GM23338 (cell line): Measurements from ENCODE around the gene ST6GALNAC4. TPM values are rescaled to one million over a fixed set of nuclear protein-coding genes. Genes with fewer than 3 reads are reported as not detected.

Experiments used
- ATAC-seq: fragments of 200-7000 bp; cut with Tn5 transposase; 3 replicates; pipeline ENCODE4 v1.9.1; 2020
- DNase-seq: peaks from one replicate; pipeline ENCODE4 v3.0.0-alpha.2; 2015; ENCODE audit warnings: low spot score
- H2AFZ ChIP-seq: fragments of 200-600 bp; sonication (generic); 2 replicates; pipeline ENCODE4 v1.8.0; 2016; ENCODE audit warnings: antibody characterized with exemption, mild to moderate bottlenecking, moderate library complexity
- H3F3A ChIP-seq: fragments of 200-600 bp; sonication (generic); replicated peaks from 2 replicates; pipeline ENCODE4 v1.8.0; 2017; ENCODE audit warnings: antibody characterized with exemption, mixed run types, low read depth
- H3K27ac ChIP-seq: fragments of 200-600 bp; sonication (generic); 2 replicates; pipeline ENCODE4 v1.6.1; 2016; ENCODE audit warnings: low read depth
- H3K27me3 ChIP-seq: fragments of 200-600 bp; sonication (generic); 2 replicates; pipeline ENCODE4 v1.8.0; 2016; ENCODE audit warnings: mild to moderate bottlenecking, mixed run types, moderate library complexity; ENCODE audit not compliant: insufficient read depth
- H3K36me3 ChIP-seq: fragments of 200-600 bp; sonication (generic); 2 replicates; pipeline ENCODE4 v1.8.0; 2016; ENCODE audit warnings: mild to moderate bottlenecking; ENCODE audit not compliant: insufficient read depth
- H3K4me1 ChIP-seq: fragments of 200-600 bp; sonication (generic); 2 replicates; pipeline ENCODE4 v1.8.0; 2016; ENCODE audit warnings: mild to moderate bottlenecking, moderate library complexity; ENCODE audit not compliant: insufficient read depth
- H3K4me2 ChIP-seq: fragments of 200-600 bp; sonication (generic); 2 replicates; pipeline ENCODE4 v1.7.1; 2017; ENCODE audit warnings: mixed run types
- H3K4me3 ChIP-seq: fragments of 200-600 bp; sonication (generic); 2 replicates; pipeline ENCODE4 v1.6.1; 2016; ENCODE audit warnings: mixed run types
- H3K79me2 ChIP-seq: fragments of 200-600 bp; sonication (generic); replicated peaks from 2 replicates; pipeline ENCODE4 v1.8.0; 2017; ENCODE audit warnings: mild to moderate bottlenecking; ENCODE audit not compliant: insufficient read depth
- H3K9me2 ChIP-seq: fragments of 200-600 bp; sonication (generic); 2 replicates; pipeline ENCODE4 v1.8.0; 2017; ENCODE audit not compliant: insufficient read depth
- H4K20me1 ChIP-seq: fragments of 200-600 bp; sonication (generic); replicated peaks from 2 replicates; pipeline ENCODE4 v1.8.0; 2017; ENCODE audit warnings: mild to moderate bottlenecking; ENCODE audit not compliant: insufficient read depth
- H3K27ac Mint-ChIP-seq: 2 replicates; pipeline ENCODE4 v1.8.0; 2020; ENCODE audit warnings: inconsistent platforms, mild to moderate bottlenecking, moderate library complexity, mixed read lengths
- H3K27me3 Mint-ChIP-seq: 3 replicates; pipeline ENCODE4 v1.8.0; 2022; ENCODE audit warnings: low read depth, mild to moderate bottlenecking, moderate library complexity, mixed read lengths, inconsistent platforms; ENCODE audit not compliant: insufficient read depth, poor library complexity
- H3K36me3 Mint-ChIP-seq: 3 replicates; pipeline ENCODE4 v1.8.0; 2021; ENCODE audit warnings: low read depth, mild to moderate bottlenecking, inconsistent platforms, moderate library complexity, mixed read lengths
- H3K4me1 Mint-ChIP-seq: 3 replicates; pipeline ENCODE4 v1.8.0; 2020; ENCODE audit warnings: mild to moderate bottlenecking, inconsistent platforms, mixed read lengths
- H3K4me3 Mint-ChIP-seq: 3 replicates; pipeline ENCODE4 v1.8.0; 2021; ENCODE audit warnings: moderate library complexity, mild to moderate bottlenecking, inconsistent platforms, mixed read lengths
- H3K9me3 Mint-ChIP-seq: 3 replicates; pipeline ENCODE4 v1.8.0; 2020; ENCODE audit warnings: moderate library complexity, mild to moderate bottlenecking, inconsistent platforms, mixed read lengths
- CTCF ChIP-seq, 2 experiments: fragments of 200-600 bp in 1 of 2; sonication (generic) in 1 of 2; conservative IDR thresholded peaks; 2 replicates each; pipeline versions ENCODE4 v1.5.1 to v1.6.1; 2016 to 2017; ENCODE audit warnings: antibody characterized with exemption in 2 of 2, low read depth in 2 of 2, mild to moderate bottlenecking in 2 of 2, moderate library complexity in 1 of 2
- JUNB ChIP-seq: IDR thresholded peaks from one replicate; pipeline ENCODE4 v1.6.1; 2016; ENCODE audit warnings: antibody characterized with exemption; ENCODE audit not compliant: unreplicated experiment
- POLR2AphosphoS5 ChIP-seq: IDR thresholded peaks from 2 replicates; pipeline ENCODE4 v1.6.1; 2016; ENCODE audit warnings: antibody characterized with exemption, low read depth
- ZNF462 ChIP-seq: fragments of 250-450 bp; sonication (Bioruptor Pico); IDR thresholded peaks from 2 replicates; pipeline ENCODE4 v1.5.0; 2020; ENCODE audit warnings: mild to moderate bottlenecking, moderate library complexity
- polyA plus RNA-seq: library from polyadenylated mRNA; unstranded; fragments of >200 nt; fragmentation: Nextera tagmentation; extraction: Ambion mirVana; gene quantifications from 2 replicates; pipeline ENCODE4 v1.2.1, GENCODE V29; 2016
- total RNA-seq: library from RNA; depleted of rRNA; stranded (reverse); fragments of >200 nt; shearing (Covaris generic); gene quantifications from 2 replicates; pipeline ENCODE4 v1.2.3, GENCODE V29; 2014
- TF ChIP-seq, protein P1 (sequence below): IDR thresholded peaks from 2 replicates; pipeline ENCODE4 v1.6.1; 2016; ENCODE audit warnings: antibody characterized with exemption

Gene ST6GALNAC4
- total and polyA plus RNA-seq, 2 experiments from 2014 or later, result 8.1 to 35.3 TPM

- no peak for TF ChIP-seq CTCF (conservative IDR thresholded peaks at IDR 0.05; ENCODE audit: low read depth in 2 of 2)
- no peak for TF ChIP-seq ZNF462 (CRISPR knock-in tag)
- TF ChIP-seq JUNB, result no peak
Observed at GRCh38 chr9:127908660-127908926, 8.2 kb downstream of the ST6GALNAC4 start (continued).

DNA sequence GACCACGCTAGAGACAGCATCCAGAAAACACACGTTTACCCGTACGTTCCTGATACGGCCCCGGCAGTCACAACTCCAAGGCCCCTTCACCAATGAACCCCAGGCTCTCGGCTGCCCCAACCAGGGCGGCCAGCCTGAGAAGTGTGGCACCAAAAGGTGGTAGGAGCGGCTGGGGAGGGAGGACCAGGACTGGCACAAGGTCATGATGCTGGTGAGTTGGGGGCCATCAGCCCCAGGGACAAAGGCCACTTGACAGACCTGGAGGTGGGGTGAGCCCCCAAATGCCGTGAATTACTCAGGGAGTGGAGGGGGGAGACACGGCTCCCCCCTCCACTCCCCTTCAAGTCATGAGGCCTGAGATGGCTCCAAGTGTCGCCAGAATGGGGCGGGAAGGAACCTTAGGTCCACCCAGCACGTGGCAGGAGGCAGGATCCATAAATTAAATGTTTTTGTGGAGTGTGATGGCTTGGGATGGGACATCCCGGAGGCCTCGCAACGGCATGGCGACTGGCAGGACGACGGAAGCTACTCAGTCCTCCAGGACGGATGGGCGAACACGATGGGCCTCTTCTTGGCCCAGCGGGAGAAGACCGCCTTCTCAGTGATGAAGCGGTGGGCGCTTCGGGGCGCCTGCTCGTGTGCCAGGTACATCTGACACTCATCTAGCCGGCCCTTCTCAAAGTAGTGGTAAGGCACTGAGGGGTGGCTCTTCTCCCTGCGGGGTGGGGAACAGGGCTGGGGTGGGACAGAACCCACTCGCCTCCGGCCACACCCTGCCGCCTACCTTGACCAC, 8.8 kb downstream of the ST6GALNAC4 start:
- Mint-ChIP-seq H3K4me1 (peaks cover 17% of the 10 kb centered on the region), H3K9me3 (no peaks in the 10 kb centered on the region; the same call in 2 of the 3 replicates), H3K27me3 (peaks cover 13% of the 10 kb centered on the region), H3K36me3 (peaks cover 18% of the 10 kb centered on the region; the same call in 2 of the 3 replicates), H3K4me3 (no peak overlapping the region), H3K27ac (no peak overlapping the region)
- no peak overlapping the region for H3K4me3 ChIP-seq
- H3K9me2 ChIP-seq, result no peaks in the 10 kb centered on the region
- H3K79me2 ChIP-seq, result no peaks in the 10 kb centered on the region
- H3K36me3 ChIP-seq, result no peaks in the 10 kb centered on the region
- no peak for DNase-seq
- peaks cover 20% of the 10 kb centered on the region for H3K4me1 ChIP-seq
- H3K4me2 ChIP-seq, result no peak overlapping the region
- H4K20me1 ChIP-seq, result peaks cover 2% of the 10 kb centered on the region; the same call in 1 of the 2 replicates
- no peaks in the 10 kb centered on the region for H3K27me3 ChIP-seq
- ATAC-seq, result no peak
- H3F3A ChIP-seq, result 0 out of 2 replicates have a peak, but pooled peaks cover 13% of the 10 kb centered on the region
- no peak overlapping the region for H3K27ac ChIP-seq
- no peak overlapping the region for H2AFZ ChIP-seq
- TF ChIP-seq POLR2AphosphoS5 (no peak), ZNF462 (CRISPR knock-in tag) (no peak)
- TF ChIP-seq, protein P1, sequence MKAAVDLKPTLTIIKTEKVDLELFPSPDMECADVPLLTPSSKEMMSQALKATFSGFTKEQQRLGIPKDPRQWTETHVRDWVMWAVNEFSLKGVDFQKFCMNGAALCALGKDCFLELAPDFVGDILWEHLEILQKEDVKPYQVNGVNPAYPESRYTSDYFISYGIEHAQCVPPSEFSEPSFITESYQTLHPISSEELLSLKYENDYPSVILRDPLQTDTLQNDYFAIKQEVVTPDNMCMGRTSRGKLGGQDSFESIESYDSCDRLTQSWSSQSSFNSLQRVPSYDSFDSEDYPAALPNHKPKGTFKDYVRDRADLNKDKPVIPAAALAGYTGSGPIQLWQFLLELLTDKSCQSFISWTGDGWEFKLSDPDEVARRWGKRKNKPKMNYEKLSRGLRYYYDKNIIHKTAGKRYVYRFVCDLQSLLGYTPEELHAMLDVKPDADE, result no peak
